GM12872 (cell line): ENCODE data around the gene NCAM1.

ENCODE experiments used
- TF ChIP-seq, protein P1 (sequence below): IDR thresholded peaks from 3 replicates; pipeline ENCODE4 v1.5.1; 2011; ENCODE audit warnings: low read depth, mild to moderate bottlenecking, low read length, moderate library complexity; ENCODE audit not compliant: insufficient read depth

NCAM1 gene

DNA sequence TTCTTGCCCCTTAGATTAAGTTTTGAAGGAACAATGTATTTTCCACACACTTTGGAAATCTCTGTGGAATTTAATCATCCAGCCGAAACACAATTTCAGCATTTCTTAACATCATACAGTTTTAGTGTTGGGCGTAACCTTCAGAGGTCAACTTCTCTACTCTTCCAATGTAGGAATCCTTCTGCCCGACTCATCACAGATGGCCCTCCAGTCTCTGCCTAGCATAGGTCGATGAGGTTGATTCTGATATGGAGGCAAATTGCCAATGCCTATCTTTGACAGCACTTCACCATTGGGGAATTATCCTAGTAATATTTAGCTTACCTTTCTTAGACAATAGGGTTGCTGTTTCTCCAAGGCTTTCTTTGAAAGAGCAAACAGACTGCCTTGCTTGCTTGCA, 177.5 kb downstream of the NCAM1 start:
- TF ChIP-seq, protein P1, sequence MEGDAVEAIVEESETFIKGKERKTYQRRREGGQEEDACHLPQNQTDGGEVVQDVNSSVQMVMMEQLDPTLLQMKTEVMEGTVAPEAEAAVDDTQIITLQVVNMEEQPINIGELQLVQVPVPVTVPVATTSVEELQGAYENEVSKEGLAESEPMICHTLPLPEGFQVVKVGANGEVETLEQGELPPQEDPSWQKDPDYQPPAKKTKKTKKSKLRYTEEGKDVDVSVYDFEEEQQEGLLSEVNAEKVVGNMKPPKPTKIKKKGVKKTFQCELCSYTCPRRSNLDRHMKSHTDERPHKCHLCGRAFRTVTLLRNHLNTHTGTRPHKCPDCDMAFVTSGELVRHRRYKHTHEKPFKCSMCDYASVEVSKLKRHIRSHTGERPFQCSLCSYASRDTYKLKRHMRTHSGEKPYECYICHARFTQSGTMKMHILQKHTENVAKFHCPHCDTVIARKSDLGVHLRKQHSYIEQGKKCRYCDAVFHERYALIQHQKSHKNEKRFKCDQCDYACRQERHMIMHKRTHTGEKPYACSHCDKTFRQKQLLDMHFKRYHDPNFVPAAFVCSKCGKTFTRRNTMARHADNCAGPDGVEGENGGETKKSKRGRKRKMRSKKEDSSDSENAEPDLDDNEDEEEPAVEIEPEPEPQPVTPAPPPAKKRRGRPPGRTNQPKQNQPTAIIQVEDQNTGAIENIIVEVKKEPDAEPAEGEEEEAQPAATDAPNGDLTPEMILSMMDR: no peak

DNA sequence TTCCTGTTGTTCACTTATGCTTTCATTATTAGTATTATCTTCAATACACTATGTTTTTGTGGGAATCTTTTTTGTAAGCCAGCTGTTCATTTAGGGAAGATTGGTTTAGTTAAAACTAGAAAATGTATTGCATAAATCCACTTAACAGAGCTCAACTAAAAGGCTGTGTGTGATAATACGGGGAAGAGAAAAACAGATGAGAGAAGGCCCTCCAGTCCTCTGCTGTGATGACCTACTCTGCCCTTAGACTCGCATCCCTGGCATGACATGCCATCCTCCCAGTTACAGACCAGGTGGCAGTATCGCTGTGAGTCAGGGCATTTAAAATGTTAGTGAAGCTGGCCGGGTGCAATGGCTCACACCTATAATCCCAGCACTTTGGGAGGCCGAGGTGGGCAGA, 179.8 kb downstream of the NCAM1 start:
- TF ChIP-seq, protein P1: no peak

GRCh38 chr11:113142508-113142907, 181.3 kb downstream of the NCAM1 start:
- TF ChIP-seq, protein P1: no peak

- TF ChIP-seq, protein P1: no peak
These were observed 186.0 kb downstream of the NCAM1 start for GRCh38 chr11:113147249-113147648.

GRCh38 chr11:113148076-113148475, 186.9 kb downstream of the NCAM1 start:
- TF ChIP-seq, protein P1: no peak

DNA sequence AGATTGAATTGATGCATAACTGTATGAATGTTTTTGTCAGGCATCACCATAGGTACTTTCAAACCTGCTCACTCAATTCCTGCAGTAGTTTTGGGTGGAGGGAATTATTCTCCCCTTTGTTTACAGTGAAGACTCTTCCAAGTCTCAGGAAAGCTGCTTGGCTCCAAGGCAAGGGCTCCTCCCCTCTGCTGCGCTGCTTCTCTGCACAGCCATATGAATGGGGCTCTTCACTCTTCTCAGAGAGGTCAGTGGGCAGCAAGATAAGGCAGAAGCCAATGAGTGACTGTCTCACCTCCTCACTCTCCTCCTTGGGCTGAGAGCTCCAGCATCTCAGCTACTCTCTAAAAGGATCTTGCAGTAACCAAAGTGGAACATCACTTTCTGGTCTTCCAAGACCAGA, 187.4 kb downstream of the NCAM1 start:
- TF ChIP-seq, protein P1: no peak

GRCh38 chr11:113151521-113151920, 190.3 kb downstream of the NCAM1 start:
- TF ChIP-seq, protein P1: no peak

- TF ChIP-seq, protein P1: no peak
These were observed 191.3 kb downstream of the NCAM1 start for GRCh38 chr11:113152500-113152899.
